A549 treated with DMSO at 1 μM for 4 hours (cell line): Measurements from ENCODE around the gene PHF10. TPM values are rescaled to one million over a fixed set of nuclear protein-coding genes. Genes with fewer than 3 reads are reported as not detected.

Experiments
- total RNA-seq: library from RNA; stranded (reverse); fragments of 200-300 nt; extraction: Qiagen RNA extraction; gene quantifications from 5 replicates; pipeline ENCODE4 v1.2.3, GENCODE V29; 2022; ENCODE audit warnings: low read depth

The PHF10 gene
- total RNA-seq, result 20.9 to 25.4 TPM (median 23.9 TPM) in 5 replicates

DNA sequence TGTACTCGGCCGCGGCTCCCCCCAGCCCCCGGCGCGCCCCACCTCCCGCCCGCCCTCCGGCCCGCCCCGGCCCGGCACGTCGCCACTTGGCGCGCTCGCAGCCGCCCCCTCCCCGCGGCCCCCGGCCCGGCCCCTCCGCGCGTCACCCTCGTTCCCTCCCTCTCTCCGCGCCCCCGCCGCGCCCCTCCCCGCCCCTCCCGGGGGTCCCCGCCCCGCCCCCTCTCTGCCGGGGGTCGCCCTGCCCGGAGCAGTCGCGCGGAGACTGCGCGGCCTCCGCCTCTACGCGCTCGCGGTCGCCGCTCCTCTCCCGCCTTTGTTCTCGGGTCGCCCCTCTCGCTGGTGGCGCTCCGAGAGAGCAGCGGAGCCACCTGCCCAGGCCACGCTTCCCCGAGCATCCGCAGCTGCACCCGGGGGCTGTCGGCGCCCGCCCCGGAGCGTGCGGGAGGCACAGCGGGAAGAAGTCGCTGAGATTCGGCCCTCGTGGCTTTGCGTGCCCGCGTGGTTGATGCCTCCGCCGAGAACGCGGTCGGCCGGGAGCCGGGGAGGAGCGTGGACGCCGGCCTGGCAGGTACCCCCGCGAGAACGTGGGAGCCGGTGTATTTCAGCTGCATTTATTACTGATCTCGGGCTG is at the start of gene PHF10:
Gene PHF10, minus strand, starts transcription at position 7 of the 631 bp plus-strand sequence. CDS start 569 bp downstream, outside the sequence.

DNA sequence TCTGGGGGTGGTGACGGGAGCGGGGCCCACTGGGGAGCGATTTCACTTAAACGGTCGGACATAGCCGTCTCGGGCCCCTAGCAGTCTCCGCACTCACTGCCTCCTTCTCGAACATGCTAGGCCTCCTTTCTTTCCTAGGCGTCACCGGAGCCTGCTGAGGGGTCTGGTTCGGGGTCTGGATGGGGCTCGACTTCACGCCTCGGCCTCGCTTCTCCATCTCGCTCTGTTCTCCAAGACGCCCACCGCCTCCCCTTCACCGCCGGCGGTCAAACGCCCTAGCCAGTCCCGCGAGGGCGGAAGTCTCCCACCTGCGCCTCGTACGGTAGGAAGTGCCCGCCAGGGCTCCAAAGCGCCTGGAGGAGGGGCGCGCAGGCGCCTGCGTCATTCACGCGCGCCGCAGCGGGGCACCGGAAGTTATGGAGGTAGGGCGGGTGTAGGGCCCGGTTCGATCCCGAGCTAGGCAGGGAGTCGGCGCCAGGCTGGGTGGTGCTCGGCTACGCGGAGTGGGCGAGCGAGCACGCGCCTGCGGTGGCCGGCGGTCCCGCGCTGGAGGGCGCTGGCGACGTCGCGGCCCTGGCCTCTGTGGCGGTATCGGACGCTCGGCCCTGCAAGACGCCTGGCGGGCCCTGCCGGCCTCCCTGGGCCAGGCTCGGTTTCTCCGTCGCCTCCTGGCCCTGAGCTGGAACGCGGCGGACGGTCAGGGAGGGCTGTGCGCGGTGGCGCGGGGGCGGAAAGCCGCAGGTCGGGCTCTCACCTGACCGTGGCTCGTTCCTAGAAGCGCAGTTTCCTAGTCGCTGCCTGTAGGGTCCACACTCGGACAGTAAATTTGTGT is 27.2 kb upstream of the PHF10 start, which contains the start of the genes DYNLT2 and ERMARD:
Gene DYNLT2, minus strand, starts transcription at position 331 of the 832 bp plus-strand sequence. Its CDS starts 114 bp downstream, at position 217.
Gene ERMARD, plus strand, starts transcription at position 381 of the 832 bp plus-strand sequence. Its CDS starts 36 bp downstream, at position 417.

DNA sequence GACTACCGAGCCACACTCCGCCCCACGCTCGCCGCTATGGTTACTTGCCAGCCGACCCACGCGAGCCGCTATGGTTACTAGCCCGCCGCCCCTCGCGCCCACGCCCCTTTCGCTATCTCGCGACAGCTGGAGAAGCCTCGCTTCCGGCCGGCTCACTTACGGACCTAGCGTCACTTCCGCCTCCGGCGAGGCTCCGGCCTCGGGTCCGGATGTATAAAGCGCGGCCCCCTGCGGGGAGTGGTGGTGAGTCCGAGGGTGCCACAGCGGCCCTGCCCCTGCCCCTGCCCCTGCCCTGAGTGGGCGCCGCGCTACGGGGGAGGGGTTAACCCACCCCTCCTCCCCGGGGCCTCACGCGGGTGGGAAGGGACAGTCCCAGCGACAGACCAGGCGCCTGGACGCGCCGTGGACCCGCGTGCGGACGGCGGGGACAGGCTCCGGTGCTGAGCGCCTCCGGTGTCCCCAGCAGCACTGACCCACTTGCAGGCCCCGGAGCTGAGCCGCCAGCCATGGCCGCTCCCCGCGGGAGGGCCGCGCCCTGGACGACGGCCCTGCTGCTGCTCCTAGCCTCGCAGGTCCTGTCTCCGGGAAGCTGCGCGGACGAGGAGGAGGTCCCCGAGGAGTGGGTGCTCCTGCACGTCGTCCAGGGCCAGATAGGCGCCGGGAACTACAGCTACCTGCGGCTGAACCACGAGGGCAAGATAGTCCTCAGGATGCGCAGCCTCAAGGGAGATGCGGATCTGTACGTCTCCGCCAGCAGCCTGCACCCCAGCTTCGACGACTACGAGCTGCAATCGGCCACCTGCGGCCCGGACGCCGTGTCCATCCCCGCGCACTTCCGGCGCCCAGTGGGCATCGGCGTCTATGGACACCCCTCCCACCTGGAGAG is 22.1 kb downstream of the PHF10 start, which contains the start of the genes C6orf120 and WDR27:
Gene C6orf120, plus strand, starts transcription at position 173 of the 886 bp plus-strand sequence. Its CDS starts 334 bp downstream, at position 507.
Gene WDR27, minus strand, starts transcription at position 76 of the 886 bp plus-strand sequence. CDS start 13,024 bp downstream, outside the sequence.

Other genes with a start within 250 kb of the PHF10 start
- 6.0 to 13.2 TPM (median 12.9 TPM) in 5 replicates for gene WDR27, start 22.5 kb downstream of the PHF10 start, total RNA-seq
- gene C6orf120, start 22.4 kb downstream of the PHF10 start, total RNA-seq, result 11.2 to 15.1 TPM (median 13.3 TPM) in 5 replicates
- 0.62 to 0.90 TPM (median 0.69 TPM) in 5 replicates for gene DYNLT2, start 27.1 kb upstream of the PHF10 start, total RNA-seq
- gene ERMARD, start 27.1 kb upstream of the PHF10 start, total RNA-seq, result 6.3 to 8.6 TPM (median 7.6 TPM) in 5 replicates